Activated CD4-positive, alpha-beta memory T cell treated with anti-CD3 and anti-CD28 coated beads for 36 hours (primary cell): ENCODE results near the gene MROH7. TPM values are rescaled to one million over a fixed set of nuclear protein-coding genes. Genes with fewer than 3 reads are reported as not detected.

ENCODE experiments used
- CTCF ChIA-PET: fragments of 350-600 bp; sonication (Branson Sonifier 250); formaldehyde crosslinking; loops from one replicate; lab custom pipeline; 2021; ENCODE audit warnings: antibody characterized with exemption, inconsistent platforms; lab: Charles Lee
- POLR2A ChIA-PET: fragments of 350-600 bp; sonication (Branson Sonifier 250); formaldehyde crosslinking; loops from one replicate; lab custom pipeline; 2021; ENCODE audit warnings: antibody characterized with exemption; lab: Charles Lee
- DNase-seq: peaks from one replicate; pipeline ENCODE4 v3.0.0-alpha.2; 2020
- H3K27ac Mint-ChIP-seq: one replicate; pipeline ENCODE4 v1.8.0; 2021; ENCODE audit warnings: mixed read lengths
- H3K27me3 Mint-ChIP-seq: one replicate; pipeline ENCODE4 v1.8.0; 2021; ENCODE audit warnings: mixed read lengths
- H3K36me3 Mint-ChIP-seq: one replicate; pipeline ENCODE4 v1.8.0; 2021; ENCODE audit warnings: mixed read lengths
- H3K4me1 Mint-ChIP-seq: one replicate; pipeline ENCODE4 v1.8.0; 2021; ENCODE audit warnings: low read depth, mixed read lengths
- H3K4me3 Mint-ChIP-seq: one replicate; pipeline ENCODE4 v1.8.0; 2021; ENCODE audit warnings: mild to moderate bottlenecking, mixed read lengths
- H3K9me3 Mint-ChIP-seq: one replicate; pipeline ENCODE4 v1.8.0; 2021; ENCODE audit warnings: mixed read lengths
- intact Hi-C: fragments of 100-400 bp; cut with micrococcal nuclease; formaldehyde crosslinking; loops from one replicate; pipeline ENCODE4 v1.15.1; 2023
- total RNA-seq, 2 experiments: library from RNA; stranded (reverse); gene quantifications; one replicate each; pipeline ENCODE4 v1.2.3, GENCODE V29; 2021

MROH7 gene
- total RNA-seq, 2 experiments from 2014 or later = 0.05 TPM; not detected in 1

- Mint-ChIP-seq H3K36me3 (peaks cover 3% of the 10 kb centered on the region), H3K27me3 (peaks cover 8% of the 10 kb centered on the region), H3K9me3 (peaks cover 15% of the 10 kb centered on the region), H3K27ac (no peak overlapping the region), H3K4me1 (no peaks in the 10 kb centered on the region), H3K4me3 (no peak overlapping the region)
- intact Hi-C loops = no loop called here
- DNase-seq = no peak
- ChIA-PET POLR2A (no interaction called here), CTCF (no interaction called here)
These were observed 4.5 kb downstream of the MROH7 start for GRCh38 chr1:54645806-54646676.

- H3K27me3 Mint-ChIP-seq = peaks cover 9% of the 10 kb centered on the region
- DNase-seq = no peak
- no peaks in the 10 kb centered on the region for H3K36me3 Mint-ChIP-seq
- no peak overlapping the region for H3K27ac Mint-ChIP-seq
- CTCF ChIA-PET = no interaction called here
- intact Hi-C loops = no loop called here
- peaks cover under 1% of the 10 kb centered on the region for H3K9me3 Mint-ChIP-seq
- POLR2A ChIA-PET = no interaction called here
- no peak overlapping the region for H3K4me3 Mint-ChIP-seq
- no peaks in the 10 kb centered on the region for H3K4me1 Mint-ChIP-seq
These were observed 7.7 kb downstream of the MROH7 start for GRCh38 chr1:54649130-54649898.

- intact Hi-C loops = no loop called here
- ChIA-PET CTCF (no interaction called here), POLR2A (no interaction called here)
- no peaks in the 10 kb centered on the region for H3K9me3 Mint-ChIP-seq
- peaks cover 9% of the 10 kb centered on the region for H3K27me3 Mint-ChIP-seq
- DNase-seq = no peak
- no peak overlapping the region for H3K4me3 Mint-ChIP-seq
- no peaks in the 10 kb centered on the region for H3K4me1 Mint-ChIP-seq
- no peak overlapping the region for H3K27ac Mint-ChIP-seq
- H3K36me3 Mint-ChIP-seq = no peaks in the 10 kb centered on the region
These were observed 8.3 kb downstream of the MROH7 start for GRCh38 chr1:54649921-54650320.

GRCh38 chr1:54650417-54650816 lies 8.8 kb downstream of the MROH7 start:
- no peak overlapping the region for H3K4me3 Mint-ChIP-seq
- ChIA-PET CTCF (no interaction called here), POLR2A (no interaction called here)
- no peak overlapping the region for H3K27ac Mint-ChIP-seq
- H3K36me3 Mint-ChIP-seq = no peaks in the 10 kb centered on the region
- intact Hi-C loops = no loop called here
- H3K27me3 Mint-ChIP-seq = peaks cover 9% of the 10 kb centered on the region
- H3K9me3 Mint-ChIP-seq = no peaks in the 10 kb centered on the region
- no peaks in the 10 kb centered on the region for H3K4me1 Mint-ChIP-seq
- DNase-seq = no peak

- Mint-ChIP-seq H3K27me3 (peaks cover 9% of the 10 kb centered on the region), H3K4me3 (no peak overlapping the region), H3K4me1 (no peaks in the 10 kb centered on the region), H3K36me3 (no peaks in the 10 kb centered on the region), H3K27ac (no peak overlapping the region), H3K9me3 (no peaks in the 10 kb centered on the region)
- DNase-seq = no peak
- intact Hi-C loops = no loop called here
- ChIA-PET POLR2A (no interaction called here), CTCF (no interaction called here)
These were observed 10.0 kb downstream of the MROH7 start for GRCh38 chr1:54651608-54652007.

DNA sequence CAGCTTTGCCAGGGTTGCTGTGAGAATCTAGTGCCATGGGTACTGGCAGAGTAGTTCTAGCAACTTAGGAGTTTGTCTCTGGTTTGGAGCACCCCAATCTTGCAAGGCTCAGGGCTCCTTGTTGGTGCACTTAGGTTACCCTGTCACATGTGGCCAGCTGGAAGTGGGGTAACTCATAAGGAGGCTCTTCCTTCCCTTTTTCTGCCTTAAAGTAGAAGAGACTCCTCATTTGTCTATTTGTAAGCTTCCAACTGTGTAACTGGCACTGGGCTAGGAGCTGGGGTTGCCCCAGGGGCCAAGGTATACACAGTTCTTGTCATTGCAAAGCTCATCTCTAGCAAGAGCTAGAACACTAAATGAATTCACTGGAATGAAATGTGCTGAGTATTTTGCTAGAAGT lies 10.6 kb downstream of the MROH7 start:
- POLR2A ChIA-PET = no interaction called here
- intact Hi-C loops = no loop called here
- H3K4me3 Mint-ChIP-seq = no peak overlapping the region
- H3K4me1 Mint-ChIP-seq = no peaks in the 10 kb centered on the region
- no peaks in the 10 kb centered on the region for H3K9me3 Mint-ChIP-seq
- no peak overlapping the region for H3K27ac Mint-ChIP-seq
- no peaks in the 10 kb centered on the region for H3K36me3 Mint-ChIP-seq
- H3K27me3 Mint-ChIP-seq = peaks cover 9% of the 10 kb centered on the region
- CTCF ChIA-PET = no interaction called here
- DNase-seq = no peak

DNA sequence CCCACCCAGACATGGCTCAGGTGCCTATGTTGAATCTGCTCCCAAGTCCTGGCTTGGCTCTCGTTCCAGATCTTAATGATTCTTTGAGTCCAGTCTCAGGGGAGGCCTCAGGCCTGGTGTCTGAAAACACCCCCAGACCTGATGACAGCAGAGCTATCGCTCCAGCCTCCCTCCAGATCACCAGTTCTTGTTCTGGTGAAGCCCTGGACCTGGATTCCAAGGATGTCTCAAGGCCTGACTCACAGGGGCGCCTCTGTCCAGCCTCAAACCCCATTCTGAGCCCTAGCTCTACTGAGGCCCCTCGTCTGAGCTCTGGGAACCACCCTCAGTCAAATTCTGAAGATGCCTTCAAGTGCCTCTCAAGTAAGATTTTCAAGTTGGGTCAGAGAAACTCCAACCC lies 11.4 kb downstream of the MROH7 start:
- CTCF ChIA-PET = no interaction called here

DNA sequence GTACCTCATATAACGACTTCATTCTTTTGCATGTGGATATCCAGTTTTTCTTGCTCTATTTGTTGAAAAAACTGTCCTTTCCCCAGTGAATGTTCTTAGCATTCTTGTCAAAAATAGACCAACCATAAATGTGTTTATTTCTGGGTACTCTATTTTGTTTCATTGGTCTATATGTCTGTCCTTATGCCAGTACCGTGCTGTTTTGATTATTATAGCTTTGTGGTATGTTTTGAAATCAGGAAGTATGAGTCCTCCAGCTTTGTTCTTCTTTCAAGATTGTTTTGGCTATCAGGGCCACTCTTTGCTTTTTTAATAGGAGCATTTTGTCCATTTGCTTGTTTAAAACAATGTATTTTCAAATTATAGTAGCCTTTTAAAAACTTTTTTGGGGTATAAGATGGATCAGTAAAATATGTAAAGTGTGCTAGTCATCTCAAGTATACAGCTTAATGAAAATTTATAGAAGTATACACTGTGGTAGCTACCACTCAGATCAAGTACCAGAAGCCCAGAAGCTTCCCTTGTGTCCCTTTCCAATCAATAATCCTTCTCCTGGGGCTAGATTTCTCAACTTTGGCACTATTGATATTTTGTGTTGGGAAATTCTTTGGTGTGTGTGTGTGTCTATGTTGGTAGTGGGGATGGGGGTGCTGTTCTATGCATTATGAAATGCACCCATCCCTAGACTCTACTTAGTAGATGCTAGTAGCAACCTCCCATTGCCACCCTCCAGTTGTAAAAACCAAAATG lies 16.8 kb downstream of the MROH7 start:
- CTCF ChIA-PET = no interaction called here
- no peak overlapping the region for H3K4me3 Mint-ChIP-seq
- H3K4me1 Mint-ChIP-seq = no peaks in the 10 kb centered on the region
- peaks cover 4% of the 10 kb centered on the region for H3K27me3 Mint-ChIP-seq
- H3K36me3 Mint-ChIP-seq = peaks cover 3% of the 10 kb centered on the region
- no peak for DNase-seq
- peaks cover 10% of the 10 kb centered on the region for H3K9me3 Mint-ChIP-seq
- H3K27ac Mint-ChIP-seq = no peak overlapping the region
- intact Hi-C loops = no loop called here
- POLR2A ChIA-PET = no interaction called here

More for the DNA sequence above, 11.4 kb downstream of the MROH7 start:
- DNase-seq = no peak
- Mint-ChIP-seq H3K27me3 (peaks cover 9% of the 10 kb centered on the region), H3K9me3 (peaks cover 3% of the 10 kb centered on the region), H3K27ac (no peak overlapping the region), H3K4me3 (no peak overlapping the region), H3K4me1 (no peaks in the 10 kb centered on the region), H3K36me3 (no peaks in the 10 kb centered on the region)
- POLR2A ChIA-PET = no interaction called here
- intact Hi-C loops = no loop called here

GRCh38 chr1:54663725-54664124 lies 22.1 kb downstream of the MROH7 start:
- Mint-ChIP-seq H3K36me3 (peaks cover 3% of the 10 kb centered on the region), H3K9me3 (peaks cover under 1% of the 10 kb centered on the region), H3K4me1 (no peaks in the 10 kb centered on the region), H3K4me3 (no peak overlapping the region), H3K27me3 (peaks cover 4% of the 10 kb centered on the region), H3K27ac (no peak overlapping the region)
- ChIA-PET POLR2A (no interaction called here), CTCF (interaction anchor here (0.5 to 1.4 kb wide), 4 partner anchors 128 to 244 kb away, joined by 3 to 5 read pairs (median 3); partner anchors contain the start of gene TTC22)
- DNase-seq = no peak
- intact Hi-C loops = no loop called here

- ChIA-PET CTCF (interaction anchor here (1.0 to 1.4 kb wide), 3 partner anchors 137 to 145 kb away, joined by 3 to 5 read pairs (median 3); partner anchors contain the start of gene TTC22), POLR2A (no interaction called here)
- DNase-seq = no peak
- Mint-ChIP-seq H3K27me3 (peaks cover 4% of the 10 kb centered on the region), H3K27ac (no peak overlapping the region), H3K9me3 (no peaks in the 10 kb centered on the region), H3K4me1 (no peaks in the 10 kb centered on the region), H3K36me3 (peaks cover 3% of the 10 kb centered on the region), H3K4me3 (no peak overlapping the region)
- intact Hi-C loops = no loop called here
These were observed 22.8 kb downstream of the MROH7 start for GRCh38 chr1:54664364-54664763.

- ChIA-PET CTCF (interaction anchor here (1.0 to 1.3 kb wide), 2 partner anchors 55 to 144 kb away, joined by 3 read pairs; no protein-coding TSS in a partner anchor), POLR2A (no interaction called here)
- no peak overlapping the region for H3K27ac Mint-ChIP-seq
- intact Hi-C loops = no loop called here
- no peaks in the 10 kb centered on the region for H3K27me3 Mint-ChIP-seq
- no peaks in the 10 kb centered on the region for H3K36me3 Mint-ChIP-seq
- DNase-seq = no peak
- no peaks in the 10 kb centered on the region for H3K9me3 Mint-ChIP-seq
- H3K4me3 Mint-ChIP-seq = no peak overlapping the region
- no peaks in the 10 kb centered on the region for H3K4me1 Mint-ChIP-seq
These were observed 24.3 kb downstream of the MROH7 start for GRCh38 chr1:54665852-54666251.

GRCh38 chr1:54666333-54666732 lies 24.7 kb downstream of the MROH7 start:
- DNase-seq = no peak
- H3K27me3 Mint-ChIP-seq = no peaks in the 10 kb centered on the region
- no peak overlapping the region for H3K4me3 Mint-ChIP-seq
- intact Hi-C loops = no loop called here
- ChIA-PET CTCF (no interaction called here), POLR2A (no interaction called here)
- no peaks in the 10 kb centered on the region for H3K36me3 Mint-ChIP-seq
- no peak overlapping the region for H3K27ac Mint-ChIP-seq
- H3K9me3 Mint-ChIP-seq = no peaks in the 10 kb centered on the region
- H3K4me1 Mint-ChIP-seq = no peaks in the 10 kb centered on the region
